G401 (cell line): ENCODE results near the gene ZNF777. TPM values are rescaled to one million over a fixed set of nuclear protein-coding genes. Genes with fewer than 3 reads are reported as not detected.
"Not testable (repeated sequence)": the region's sequence is repeated elsewhere in the genome, so short reads cannot be mapped to it uniquely, and the experiment has no call there.

Experiments
- DNase-seq: peaks from one replicate; pipeline ENCODE4 v3.0.0-alpha.2; 2015; ENCODE audit warnings: low spot score
- in situ Hi-C: cut with HindIII; loops from 2 replicates; pipeline ENCODE4 v1.10.0; 2016; ENCODE audit warnings: low sequenced_read_pairs, mixed read lengths
- total RNA-seq: library from RNA; depleted of rRNA; stranded (reverse); fragments of >200 nt; shearing (Covaris generic); gene quantifications from 2 replicates; pipeline ENCODE4 v1.2.3, GENCODE V29; 2014

Gene ZNF777
- total RNA-seq, 1 experiment from 2014 or later, result 21.1 TPM

DNA sequence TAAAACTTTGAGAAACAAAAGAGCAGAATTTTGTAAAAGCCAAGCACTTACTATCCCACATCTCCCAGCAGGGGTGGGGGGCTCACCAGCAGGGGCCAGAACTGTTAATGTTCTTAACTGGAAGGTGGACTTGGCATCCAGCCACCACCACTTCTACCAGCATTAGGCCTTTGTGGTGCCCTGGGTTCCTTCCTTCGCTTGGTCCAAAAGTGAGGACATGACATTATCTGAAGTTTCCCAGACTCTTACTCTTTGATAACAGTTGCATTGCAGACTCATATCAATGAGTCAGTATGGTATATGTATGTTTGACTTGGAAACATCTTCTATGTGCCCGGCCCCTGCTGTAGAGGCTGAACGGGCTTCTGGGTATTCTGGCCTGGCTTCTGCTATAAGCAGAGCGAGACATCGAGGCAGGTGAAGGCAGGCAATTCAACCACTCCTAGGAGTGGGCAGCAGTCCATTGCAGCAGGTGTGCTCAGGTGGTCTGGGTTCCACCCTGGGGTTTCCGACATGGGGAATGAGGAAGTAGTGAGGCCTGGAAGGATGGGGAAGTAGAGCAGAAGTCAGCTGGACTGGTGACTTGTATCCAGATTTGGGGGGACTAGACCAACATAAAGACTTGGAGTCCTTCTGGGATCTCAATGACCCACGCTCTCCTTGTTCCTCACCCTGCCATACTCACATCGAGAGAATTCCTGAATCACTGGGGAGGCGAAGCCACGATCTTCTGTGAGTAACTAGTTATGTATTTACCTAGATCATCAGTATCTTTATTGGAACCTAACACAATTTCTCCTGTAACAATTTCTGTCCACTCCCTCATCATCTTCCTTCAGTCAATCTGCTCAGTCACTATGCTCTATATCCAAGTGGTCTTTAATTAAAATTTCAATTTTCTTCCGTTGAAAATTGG, 4.1 kb downstream of the ZNF777 start:
- in situ Hi-C loops, result no loop called here
- DNase-seq, result no peak

DNA sequence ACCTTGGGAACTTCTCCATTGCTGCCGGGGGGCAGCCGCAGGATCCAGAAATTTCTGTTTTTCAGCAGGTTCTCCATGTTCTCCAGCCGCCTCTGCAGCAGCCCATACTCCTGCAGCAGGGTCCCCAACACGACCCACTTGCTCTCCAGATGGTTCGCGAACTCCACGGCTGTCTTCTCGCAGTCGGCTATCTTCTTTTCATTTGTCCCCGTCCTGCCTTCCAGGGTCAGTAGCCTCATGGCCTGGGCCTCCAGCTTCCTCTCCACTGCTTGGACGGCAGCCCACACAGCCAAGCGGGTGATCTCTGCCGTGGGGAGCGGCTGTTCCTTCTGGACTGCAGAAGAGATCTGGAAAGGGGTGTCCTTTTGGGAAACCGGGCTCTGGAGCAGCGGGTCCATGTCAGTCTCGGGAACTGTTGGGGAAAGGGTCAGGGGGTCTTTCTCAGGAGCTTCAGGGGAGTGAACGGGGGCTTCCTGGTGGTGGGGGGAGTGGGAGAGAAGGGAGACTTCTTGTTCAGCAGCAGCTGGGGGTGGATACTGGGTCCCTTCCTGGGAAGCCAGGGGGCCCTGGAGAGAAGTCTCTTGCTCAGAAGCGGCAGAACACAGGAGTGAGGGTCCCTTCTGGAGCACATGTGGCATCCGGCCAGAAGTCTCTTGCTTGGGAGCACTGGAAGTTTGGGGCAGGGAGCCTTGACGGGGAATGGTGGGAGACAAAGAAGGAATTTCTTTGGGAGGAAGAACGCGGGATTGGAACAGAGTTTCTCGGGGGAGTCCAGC, 5.5 kb downstream of the ZNF777 start:
- in situ Hi-C loops, result no loop called here
- DNase-seq, result no peak

DNA sequence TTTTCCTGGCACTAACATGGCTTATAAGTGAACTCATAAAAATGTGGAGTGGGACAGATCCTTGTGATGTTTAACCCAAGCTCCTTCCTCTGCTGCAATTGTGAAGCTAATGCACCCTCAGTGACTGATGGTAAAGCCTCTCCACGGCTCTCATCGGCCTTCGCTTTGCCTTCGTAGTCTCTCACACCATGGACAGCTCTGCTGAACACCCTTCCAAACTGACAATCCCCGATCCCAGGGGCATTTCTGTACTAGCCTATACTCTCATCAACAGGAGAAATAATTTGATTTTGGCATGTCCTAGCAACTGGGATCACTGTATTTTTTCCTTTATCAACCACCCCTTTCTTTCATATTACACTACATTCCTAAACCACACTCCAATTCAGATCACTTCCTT, 6.1 kb downstream of the ZNF777 start:
- no peak for DNase-seq
- in situ Hi-C loops, result no loop called here

DNA sequence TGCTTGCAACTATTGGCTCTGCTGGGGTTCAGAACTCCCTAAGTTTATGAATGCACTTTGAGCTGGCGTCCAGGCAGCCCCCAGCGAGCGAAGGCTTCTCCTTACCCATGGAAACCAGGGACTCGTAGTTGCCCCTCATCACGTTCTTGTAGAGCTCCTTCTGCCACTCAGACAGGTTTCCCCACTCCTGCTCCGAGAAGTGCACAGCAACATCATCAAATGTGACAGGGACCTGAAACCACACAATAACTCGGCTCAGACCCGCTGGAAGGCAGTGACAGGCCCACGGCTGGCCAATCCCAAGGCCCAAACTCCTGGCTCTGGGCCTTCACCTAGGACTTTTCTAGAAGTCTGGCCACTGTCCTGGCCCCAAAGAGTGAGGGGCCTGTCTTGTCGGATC, 6.9 kb downstream of the ZNF777 start:
- no peak for DNase-seq
- in situ Hi-C loops, result no loop called here

DNA sequence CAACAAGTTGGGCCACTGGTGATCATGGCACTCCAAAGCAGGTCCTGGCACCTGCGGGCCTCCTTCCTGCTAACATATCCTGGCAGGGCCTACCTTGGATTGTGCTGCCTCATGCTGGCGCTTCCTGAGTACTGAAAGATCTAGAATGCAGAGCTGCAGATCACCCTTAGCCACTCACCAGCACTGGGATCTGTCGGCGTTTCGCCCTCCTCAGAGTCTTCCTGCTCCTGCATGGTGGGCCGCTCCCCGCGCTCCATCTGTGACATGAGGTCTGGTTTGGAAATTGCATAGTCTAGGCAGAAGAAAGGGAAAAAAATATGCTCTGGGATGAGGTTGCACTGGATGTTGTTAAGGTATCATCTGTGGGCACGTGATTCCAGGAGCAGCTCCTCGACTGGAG, 10.0 kb downstream of the ZNF777 start:
- in situ Hi-C loops, result no loop called here
- no peak for DNase-seq

DNA sequence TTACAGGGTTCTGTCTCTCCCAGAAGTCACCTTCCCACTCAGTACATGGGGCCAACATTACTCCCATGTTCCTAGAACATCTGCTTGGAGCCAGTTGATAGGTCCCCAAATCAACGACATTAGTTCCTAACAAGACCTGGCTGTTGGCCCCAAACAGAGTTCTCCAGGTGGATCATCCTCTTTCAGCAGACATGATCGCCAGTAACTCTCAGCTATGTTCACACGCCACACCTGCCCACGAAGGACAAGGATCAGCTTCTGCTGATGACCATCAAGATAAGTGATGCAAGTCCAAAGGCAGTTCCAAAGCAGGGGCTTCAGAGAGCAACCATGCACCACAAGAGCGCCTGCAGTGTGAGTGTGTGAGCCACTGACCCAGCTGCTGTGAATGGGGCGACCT, 11.0 kb downstream of the ZNF777 start:
- no peak for DNase-seq
- in situ Hi-C loops, result no loop called here

DNA sequence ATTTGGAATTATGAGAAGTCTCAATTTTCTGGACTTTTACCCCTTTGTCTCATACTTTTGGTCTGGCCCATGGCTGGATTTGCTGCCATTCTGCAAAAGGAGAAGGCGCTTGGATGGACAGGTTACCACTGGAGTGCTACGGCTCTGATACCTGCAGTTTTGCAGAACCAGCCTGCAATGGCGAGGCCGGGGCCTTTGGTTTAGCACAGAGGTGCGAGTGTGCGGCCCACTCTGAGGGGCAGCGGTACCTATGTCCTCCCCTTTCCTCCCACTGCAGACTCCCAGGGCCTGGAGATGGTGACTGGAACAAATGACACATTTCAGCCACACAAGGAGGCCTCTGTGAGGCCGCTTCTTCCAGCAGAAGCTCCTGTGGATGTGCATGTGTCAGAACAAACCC, 11.9 kb downstream of the ZNF777 start:
- no peak for DNase-seq
- in situ Hi-C loops, result no loop called here

DNA sequence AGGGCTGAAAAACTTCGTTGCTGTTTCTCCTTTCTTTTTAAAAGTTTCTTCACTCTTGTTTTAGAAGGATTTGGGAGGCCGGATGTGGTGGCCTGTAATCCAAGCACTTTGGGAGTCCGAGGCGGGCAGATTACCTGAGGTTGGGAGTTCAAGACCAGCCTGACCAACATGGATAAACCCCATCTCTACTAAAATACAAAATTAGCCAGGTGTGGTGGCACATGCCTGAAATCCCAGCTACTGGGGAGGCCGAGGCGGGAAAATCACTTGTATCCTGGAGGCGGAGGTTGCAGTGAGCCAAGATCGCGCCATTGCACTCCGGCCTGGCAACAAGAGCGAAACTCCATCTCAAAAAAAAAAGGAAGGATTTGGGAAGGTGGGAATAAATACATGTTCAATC, 14.8 kb downstream of the ZNF777 start:
- in situ Hi-C loops, DNase-seq: not testable (repeated sequence)

DNA sequence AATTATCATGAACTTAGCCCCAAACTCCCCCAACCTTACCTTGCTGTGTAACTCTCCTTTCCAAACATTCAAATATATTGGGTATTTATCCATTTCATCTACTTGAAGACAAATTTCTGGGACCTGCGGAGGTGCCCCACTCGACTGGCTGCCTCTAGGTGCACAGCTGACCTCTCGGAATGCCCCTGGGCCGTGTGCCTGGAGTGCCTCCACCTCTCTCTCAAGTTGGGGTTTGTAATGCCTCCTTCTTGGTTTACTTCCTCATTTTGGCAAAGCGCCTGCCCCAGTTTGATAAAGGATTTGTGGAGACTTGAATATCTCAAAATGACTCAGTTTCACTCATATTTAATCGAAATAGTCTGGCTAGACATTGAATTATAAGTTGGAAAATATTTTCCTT, 16.6 kb downstream of the ZNF777 start:
- in situ Hi-C loops, result no loop called here

DNA sequence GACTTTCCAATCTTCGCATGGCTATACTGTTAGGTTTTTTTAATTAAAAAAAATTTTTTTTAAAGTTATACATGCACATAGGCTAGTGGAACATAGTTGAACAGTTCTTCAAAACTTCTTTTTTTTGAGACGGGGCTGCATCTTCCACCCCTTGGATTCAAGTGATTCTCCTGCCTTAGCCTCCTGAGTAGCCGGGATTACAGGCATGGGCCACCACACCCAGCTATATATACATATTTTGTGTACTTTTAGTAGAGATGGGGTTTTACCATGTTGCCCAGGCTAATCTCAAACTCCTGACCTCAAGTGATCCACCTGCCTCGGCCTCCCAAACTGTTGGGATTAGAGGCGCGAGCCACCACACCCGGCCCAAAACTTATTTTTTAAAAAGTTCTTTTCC, 17.3 kb downstream of the ZNF777 start:
- DNase-seq, result no peak
- in situ Hi-C loops, result no loop called here

More for the DNA sequence above, 16.6 kb downstream of the ZNF777 start:
- no peak for DNase-seq

DNA sequence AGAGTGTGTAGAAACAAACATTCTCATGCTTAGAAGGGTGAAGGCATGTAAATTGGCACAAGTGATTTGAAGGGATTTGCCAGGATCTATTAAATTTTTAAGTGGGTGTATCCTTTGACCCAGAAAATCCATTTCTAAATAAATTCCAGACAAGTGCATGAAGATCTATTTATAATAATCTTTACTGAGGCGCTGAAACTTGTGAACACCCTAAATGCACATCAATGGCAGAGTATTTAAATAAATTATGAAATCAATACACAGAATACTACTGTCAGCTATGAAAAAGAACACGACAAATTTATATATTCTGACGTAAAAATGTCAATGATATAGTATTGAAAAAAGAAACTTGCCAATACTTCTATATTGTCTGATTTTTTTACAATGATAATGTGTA, 17.9 kb downstream of the ZNF777 start:
- no peak for DNase-seq
- in situ Hi-C loops, result no loop called here

DNA sequence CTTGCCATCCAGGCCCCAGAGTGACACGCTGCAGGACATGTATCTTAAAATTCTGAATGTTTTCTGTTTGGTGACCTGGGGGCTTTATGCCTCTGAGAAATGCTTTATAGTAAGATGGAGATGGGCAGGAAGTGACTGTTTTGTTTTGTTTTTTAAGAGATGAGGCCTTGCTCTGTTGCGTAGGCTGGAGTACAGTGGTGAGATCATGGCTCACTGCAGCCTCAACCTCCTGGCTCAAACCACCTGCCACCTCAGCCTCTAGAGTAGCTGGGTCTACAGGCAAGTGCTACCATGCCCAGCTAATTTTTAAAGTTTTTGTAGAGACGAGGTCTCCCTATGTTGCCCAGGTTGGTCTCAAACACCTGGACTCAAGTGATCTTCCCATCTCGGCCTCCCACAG, 20.6 kb downstream of the ZNF777 start:
- no peak for DNase-seq
- in situ Hi-C loops, result no loop called here

DNA sequence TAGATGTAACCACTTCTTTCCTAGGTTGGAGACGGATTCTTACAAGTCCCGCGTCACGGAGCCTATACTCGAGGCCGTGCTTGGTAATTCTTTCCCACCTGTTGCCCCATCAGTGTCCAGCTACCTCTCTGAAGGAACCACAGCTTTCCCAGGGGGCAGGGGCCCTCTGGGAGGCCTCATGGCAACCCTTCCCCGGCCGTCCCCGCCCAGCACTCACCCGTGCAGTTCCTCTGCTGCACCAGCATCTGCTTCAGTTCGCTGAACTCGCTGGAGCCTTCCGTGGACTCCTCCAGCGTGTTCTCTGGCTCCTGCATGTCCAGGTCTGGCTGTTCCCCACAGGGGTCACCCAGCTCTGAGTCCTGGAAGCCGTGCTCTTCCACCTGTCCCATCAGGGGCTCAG, 24.5 kb downstream of the ZNF777 start:
- no peak for DNase-seq
- in situ Hi-C loops, result no loop called here

DNA sequence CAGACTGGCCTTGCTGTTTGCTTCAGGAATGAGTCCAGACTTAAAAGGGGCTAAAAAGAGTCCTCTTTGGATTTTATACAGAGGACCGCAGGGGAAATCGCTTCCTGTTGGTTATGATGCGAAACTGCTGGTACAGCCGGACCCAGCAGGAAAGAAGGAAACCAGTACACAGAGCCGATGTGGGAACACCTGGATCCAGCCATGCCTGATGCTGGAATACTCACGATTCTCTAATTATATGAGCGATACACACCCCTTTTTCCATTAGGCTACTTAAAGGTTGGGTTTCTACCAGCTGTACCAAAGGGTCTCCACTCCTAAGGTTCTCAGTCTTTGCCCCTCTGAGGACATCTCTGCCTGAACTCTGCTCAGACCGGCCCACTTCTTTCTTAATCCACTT, 27.7 kb downstream of the ZNF777 start:
- in situ Hi-C loops, result no loop called here
- no peak for DNase-seq

DNA sequence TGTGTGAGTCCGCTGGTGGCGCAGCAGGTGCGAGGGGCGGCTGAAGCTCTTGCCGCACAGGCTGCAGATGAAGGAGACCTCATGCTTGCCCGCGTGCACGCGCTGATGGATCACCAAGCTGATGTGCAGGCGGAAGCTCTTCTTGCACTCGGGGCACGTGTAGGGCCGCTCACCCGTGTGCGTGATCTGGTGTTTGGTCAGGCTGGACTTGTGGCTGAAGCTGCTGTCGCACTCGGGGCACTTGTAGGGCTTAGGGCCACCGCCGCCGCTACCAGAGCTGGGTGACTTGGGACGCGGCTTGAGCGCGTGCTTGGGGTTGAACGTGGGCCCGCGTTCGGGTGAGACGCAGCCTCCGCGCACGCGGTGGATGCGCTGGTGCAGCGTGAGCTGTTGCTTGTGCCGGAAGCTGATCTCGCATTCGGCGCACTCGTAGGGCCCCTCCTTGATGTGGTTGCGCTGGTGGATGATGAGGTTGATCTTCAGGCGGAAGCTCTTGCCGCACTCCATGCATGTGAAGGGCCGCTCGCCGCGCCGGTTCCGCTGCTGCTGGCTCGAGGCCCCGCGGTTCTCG, 28.7 kb downstream of the ZNF777 start:
- DNase-seq, result no peak
- in situ Hi-C loops, result no loop called here

DNA sequence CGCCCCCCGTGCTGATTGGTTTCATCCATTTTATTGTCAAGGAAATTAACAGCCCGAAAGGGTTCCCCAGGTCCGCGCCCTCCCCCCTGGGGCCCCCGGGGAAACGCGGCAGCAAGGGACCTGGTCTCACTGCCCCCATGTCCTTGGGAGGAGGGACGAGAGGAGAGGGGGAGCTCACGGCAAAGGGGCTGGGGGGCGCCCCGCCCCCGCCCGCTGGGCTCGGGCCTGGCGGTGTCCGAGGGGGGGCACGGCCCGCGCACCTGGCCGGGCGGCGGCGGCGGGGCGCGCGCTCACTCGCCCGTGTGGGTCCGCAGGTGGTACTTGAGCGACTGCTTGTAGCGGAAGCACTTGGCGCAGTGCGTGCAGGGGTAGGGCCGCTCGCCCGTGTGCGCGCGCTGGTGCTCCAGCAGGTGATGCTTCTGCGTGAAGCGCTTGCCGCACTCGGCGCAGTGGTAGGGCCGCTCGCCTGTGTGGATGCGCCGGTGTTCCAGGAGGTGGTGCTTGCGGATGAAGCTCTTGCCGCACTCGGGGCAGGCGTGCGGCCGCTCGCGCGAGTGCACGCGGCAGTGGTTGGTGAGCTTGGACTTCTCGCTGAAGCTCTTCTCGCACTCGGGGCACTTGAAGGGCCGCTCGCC, 29.3 kb downstream of the ZNF777 start:
- no peak for DNase-seq
- in situ Hi-C loops, result no loop called here

DNA sequence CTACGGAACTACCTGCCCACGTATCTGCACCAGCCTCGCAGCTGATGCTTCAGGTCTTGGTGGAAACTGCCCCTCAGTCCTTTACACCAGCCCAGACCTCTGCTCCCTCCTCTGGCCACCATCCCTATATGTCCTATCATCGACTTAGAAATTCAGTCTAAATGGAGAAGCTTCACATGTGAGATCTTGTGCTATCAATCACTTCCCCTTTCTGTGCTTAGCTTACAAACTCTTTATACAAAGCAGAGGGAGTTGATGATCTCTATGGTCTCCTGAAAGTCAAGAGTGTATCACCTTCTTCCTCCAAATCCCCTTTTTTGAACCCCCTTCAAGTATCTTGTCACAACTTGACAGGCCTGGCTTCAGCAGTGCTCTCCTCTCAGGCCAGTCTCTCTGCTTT, 30.7 kb downstream of the ZNF777 start:
- in situ Hi-C loops, result no loop called here
- no peak for DNase-seq

DNA sequence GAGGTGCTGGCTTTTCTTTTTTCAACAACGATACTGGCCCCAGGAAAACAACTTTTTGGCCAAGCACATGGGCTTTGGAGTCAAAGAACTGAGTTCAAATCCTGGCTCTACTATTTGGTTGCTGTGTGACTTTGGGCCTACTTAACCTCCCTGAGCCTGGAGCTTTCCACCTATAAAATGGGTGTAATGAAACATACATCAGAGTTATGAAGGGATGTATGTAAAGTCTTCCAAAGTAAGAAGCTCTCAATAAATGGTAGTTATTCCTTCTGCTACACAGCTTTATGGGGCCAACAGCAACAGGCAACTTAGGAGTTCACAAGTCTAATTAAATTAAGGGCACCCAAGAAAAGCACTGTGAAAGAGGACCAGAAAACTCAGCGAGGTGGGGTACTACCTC, 33.0 kb downstream of the ZNF777 start:
- in situ Hi-C loops, result no loop called here

DNA sequence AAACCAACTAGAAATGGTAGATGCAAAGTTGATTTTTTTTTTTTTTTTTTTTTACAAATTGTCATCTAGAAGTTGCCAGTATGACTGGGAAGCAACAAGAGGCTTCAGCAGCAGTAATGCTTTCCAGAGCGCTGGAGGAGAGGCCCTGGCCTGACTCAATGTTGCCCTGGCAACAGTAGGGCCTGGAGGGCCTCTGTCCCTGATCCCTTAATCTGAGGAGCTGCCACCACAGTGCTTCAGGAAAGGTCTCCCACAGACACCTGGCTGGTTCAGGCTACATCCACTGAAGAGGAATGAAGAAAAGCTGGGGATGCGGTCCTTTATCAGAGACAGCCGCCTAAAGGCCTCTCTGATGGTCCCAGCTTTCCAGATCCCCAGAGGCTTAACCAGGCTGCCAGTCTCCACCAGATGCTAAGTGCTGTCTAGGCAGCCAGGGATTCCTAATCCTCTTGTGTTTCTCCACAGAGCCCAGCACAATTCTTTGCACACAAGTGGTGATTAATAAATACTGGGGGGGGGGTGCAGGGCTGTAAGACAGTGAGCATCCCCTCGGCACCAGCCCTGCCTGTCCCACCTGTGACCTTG, 33.7 kb downstream of the ZNF777 start:
- in situ Hi-C loops, result no loop called here
- no peak for DNase-seq

More for the DNA sequence above, 33.0 kb downstream of the ZNF777 start:
- no peak for DNase-seq
